Measurements from ENCODE around the gene CEMP1. TPM values are rescaled to one million over a fixed set of nuclear protein-coding genes. Genes with fewer than 3 reads are reported as not detected.

The CEMP1 gene
- total RNA-seq, 1 experiment from 2014 or later: 0.94 TPM

DNA sequence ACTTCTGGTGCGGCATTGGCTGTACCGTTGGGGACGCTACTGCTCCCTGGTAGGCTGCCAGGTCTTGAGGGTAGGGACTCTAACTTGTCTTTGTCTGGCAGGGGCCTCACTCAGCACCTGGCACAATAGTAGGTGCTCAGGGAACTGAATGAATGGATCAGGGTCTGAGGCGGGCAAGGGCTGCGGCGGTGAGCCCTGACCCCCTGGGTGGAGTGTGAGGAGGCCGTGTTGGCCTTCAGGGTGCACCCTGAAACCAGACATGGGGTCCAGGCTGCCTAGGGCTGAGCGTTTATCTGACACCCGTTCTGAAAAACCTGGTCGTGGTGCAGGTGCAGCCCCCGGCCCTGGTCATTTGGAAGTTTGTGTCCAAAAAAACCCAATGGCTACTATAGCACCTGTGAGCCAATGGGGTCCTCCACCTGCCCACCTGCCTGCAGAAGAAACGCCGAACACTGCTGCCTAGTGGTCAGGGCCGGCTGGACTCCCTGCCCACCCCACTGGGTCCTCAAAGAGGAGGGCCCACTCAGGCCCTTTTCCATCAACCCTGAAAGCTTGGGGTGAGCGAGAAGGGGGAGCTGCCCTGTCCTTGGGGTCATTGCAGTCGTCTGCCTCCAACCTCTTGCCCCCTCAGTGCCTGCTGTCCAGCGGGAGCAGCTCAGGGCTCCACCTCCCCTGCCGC, 22.3 kb downstream of the CEMP1 start:
- no TSS peak for BruUV-seq (replicated peaks)
- no peak for DNase-seq
- intact Hi-C loops (cut with micrococcal nuclease; ENCODE audit: unreplicated experiment): no loop called here

DNA sequence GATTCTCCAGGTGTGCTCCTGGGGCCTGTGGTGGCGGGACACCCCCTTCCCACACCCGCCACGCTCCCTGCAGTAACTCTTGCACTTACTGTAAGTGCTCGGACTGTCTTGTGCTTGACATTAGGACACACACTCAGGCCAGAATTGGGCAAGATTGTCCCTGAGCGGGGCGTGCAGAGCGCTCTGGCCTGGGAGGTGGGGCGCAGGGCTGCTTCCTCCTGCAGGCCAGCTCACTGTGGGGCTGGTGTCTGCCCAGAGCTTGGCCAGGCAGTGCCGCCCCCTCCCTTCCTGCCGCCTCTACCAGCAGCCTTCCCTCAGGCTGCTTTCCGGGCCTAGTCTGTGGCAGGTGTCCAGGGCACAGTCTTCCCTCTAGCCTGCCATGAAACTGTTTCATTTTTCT, 23.5 kb downstream of the CEMP1 start:
- TF ChIP-seq, protein P1, sequence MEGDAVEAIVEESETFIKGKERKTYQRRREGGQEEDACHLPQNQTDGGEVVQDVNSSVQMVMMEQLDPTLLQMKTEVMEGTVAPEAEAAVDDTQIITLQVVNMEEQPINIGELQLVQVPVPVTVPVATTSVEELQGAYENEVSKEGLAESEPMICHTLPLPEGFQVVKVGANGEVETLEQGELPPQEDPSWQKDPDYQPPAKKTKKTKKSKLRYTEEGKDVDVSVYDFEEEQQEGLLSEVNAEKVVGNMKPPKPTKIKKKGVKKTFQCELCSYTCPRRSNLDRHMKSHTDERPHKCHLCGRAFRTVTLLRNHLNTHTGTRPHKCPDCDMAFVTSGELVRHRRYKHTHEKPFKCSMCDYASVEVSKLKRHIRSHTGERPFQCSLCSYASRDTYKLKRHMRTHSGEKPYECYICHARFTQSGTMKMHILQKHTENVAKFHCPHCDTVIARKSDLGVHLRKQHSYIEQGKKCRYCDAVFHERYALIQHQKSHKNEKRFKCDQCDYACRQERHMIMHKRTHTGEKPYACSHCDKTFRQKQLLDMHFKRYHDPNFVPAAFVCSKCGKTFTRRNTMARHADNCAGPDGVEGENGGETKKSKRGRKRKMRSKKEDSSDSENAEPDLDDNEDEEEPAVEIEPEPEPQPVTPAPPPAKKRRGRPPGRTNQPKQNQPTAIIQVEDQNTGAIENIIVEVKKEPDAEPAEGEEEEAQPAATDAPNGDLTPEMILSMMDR (conservative IDR thresholded peaks at IDR 0.05): no peak
- no peak for TF ChIP-seq EZH2 (IDR thresholded peaks at IDR 0.05; ENCODE audit: low read depth)
- Histone ChIP-seq H3K4me3 (no peak overlapping the region), H3K9me2 (ENCODE audit: insufficient read depth) (no peaks in the 10 kb centered on the region), H2AFZ (no peak overlapping the region), H3K36me3 (ENCODE audit: low read depth) (no peaks in the 10 kb centered on the region), H3K9me3 (ENCODE audit: insufficient read depth, low read depth) (no peaks in the 10 kb centered on the region), H3K27ac (no peak overlapping the region), H3K4me1 (replicated peaks; ENCODE audit: insufficient read depth) (0 out of 2 replicates have a peak, but pooled peaks cover 5% of the 10 kb centered on the region), H3K4me2 (no peak overlapping the region), H4K20me1 (ENCODE audit: insufficient read depth) (no peaks in the 10 kb centered on the region), H3K79me2 (ENCODE audit: low read depth) (no peaks in the 10 kb centered on the region), H3F3A (ENCODE audit: insufficient read depth, low read depth) (peaks cover 22% of the 10 kb centered on the region), H3K27me3 (ENCODE audit: insufficient read depth, low read depth) (no peaks in the 10 kb centered on the region)
- BruUV-seq (replicated peaks): no TSS peak
- ChIA-PET POLR2A (ENCODE audit: unreplicated experiment) (no interaction called here), CTCF (no interaction called here)
- no peak for DNase-seq
- intact Hi-C loops (cut with micrococcal nuclease; ENCODE audit: unreplicated experiment): no loop called here

More for the DNA sequence above, 22.3 kb downstream of the CEMP1 start:
- Histone ChIP-seq H3K4me2 (no peak overlapping the region), H3K4me3 (no peak overlapping the region), H4K20me1 (ENCODE audit: insufficient read depth) (no peaks in the 10 kb centered on the region), H3K9me2 (ENCODE audit: insufficient read depth) (no peaks in the 10 kb centered on the region), H3F3A (ENCODE audit: insufficient read depth, low read depth) (peaks cover 16% of the 10 kb centered on the region; the same call in 1 of the 2 replicates), H2AFZ (no peak overlapping the region), H3K27ac (no peak overlapping the region), H3K4me1 (replicated peaks; ENCODE audit: insufficient read depth) (peaks cover 5% of the 10 kb centered on the region), H3K79me2 (ENCODE audit: low read depth) (peaks cover 1% of the 10 kb centered on the region), H3K27me3 (ENCODE audit: insufficient read depth, low read depth) (no peaks in the 10 kb centered on the region), H3K9me3 (ENCODE audit: insufficient read depth, low read depth) (no peaks in the 10 kb centered on the region), H3K36me3 (ENCODE audit: low read depth) (no peaks in the 10 kb centered on the region)
- TF ChIP-seq, protein P1 (conservative IDR thresholded peaks at IDR 0.05): no peak
- TF ChIP-seq EZH2 (IDR thresholded peaks at IDR 0.05; ENCODE audit: low read depth): no peak
- POLR2A ChIA-PET (ENCODE audit: unreplicated experiment): no interaction called here
- CTCF ChIA-PET: interaction anchor here (0.5 kb wide), 1 partner anchor 80 kb away, joined by 5 read pairs; no protein-coding TSS in a partner anchor

DNA sequence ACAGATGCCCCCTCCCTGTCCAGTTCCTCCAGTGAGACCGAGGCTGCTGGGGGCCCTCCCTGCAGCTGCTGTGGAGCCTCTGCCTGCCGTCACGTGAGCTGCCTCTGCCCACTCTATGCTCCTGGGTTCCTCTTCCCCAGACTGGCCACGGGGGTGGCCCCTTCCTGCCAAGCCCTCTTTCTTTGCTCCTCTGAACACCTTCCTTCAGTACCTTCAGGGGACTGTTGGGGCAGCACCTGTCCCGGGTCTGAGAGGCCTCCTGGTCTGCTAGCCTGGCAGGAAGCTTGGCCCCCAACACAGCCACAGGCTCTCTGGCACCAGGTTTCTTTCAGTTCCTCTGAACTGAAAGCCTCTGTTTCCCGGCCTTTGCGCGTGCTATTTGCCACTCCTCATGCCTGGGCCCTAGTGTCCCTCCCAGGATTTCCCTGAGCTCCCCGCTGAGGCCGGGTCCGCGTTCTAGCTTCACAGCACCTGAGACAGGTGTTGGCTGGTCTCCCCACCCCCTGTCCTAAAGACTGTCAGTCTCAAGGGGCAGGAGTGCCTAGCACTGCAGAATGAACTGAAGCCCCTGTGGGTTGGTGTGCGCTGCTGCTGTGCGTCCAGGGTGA, 24.1 kb downstream of the CEMP1 start:
- no peak overlapping the region for H3K27ac ChIP-seq
- ChIA-PET CTCF (no interaction called here), POLR2A (ENCODE audit: unreplicated experiment) (no interaction called here)

More for the DNA sequence above, 24.1 kb downstream of the CEMP1 start:
- no peaks in the 10 kb centered on the region for H4K20me1 ChIP-seq (ENCODE audit: insufficient read depth)
- H3K9me3 ChIP-seq (ENCODE audit: insufficient read depth, low read depth): no peaks in the 10 kb centered on the region
- no peaks in the 10 kb centered on the region for H3K27me3 ChIP-seq (ENCODE audit: insufficient read depth, low read depth)
- no TSS peak for BruUV-seq (replicated peaks)
- intact Hi-C loops (cut with micrococcal nuclease; ENCODE audit: unreplicated experiment): no loop called here
- no peak for DNase-seq
- H3K79me2 ChIP-seq (ENCODE audit: low read depth): no peaks in the 10 kb centered on the region
- 0 out of 2 replicates have a peak, but pooled peaks cover 5% of the 10 kb centered on the region for H3K4me1 ChIP-seq (replicated peaks; ENCODE audit: insufficient read depth)
- peaks cover 24% of the 10 kb centered on the region for H3F3A ChIP-seq (ENCODE audit: insufficient read depth, low read depth)
- H3K4me2 ChIP-seq: no peak overlapping the region
- H3K9me2 ChIP-seq (ENCODE audit: insufficient read depth): no peaks in the 10 kb centered on the region
- no peak overlapping the region for H2AFZ ChIP-seq
- no peak for TF ChIP-seq EZH2 (IDR thresholded peaks at IDR 0.05; ENCODE audit: low read depth)
- TF ChIP-seq, protein P1 (conservative IDR thresholded peaks at IDR 0.05): no peak
- no peak overlapping the region for H3K4me3 ChIP-seq
- H3K36me3 ChIP-seq (ENCODE audit: low read depth): no peaks in the 10 kb centered on the region
